GM12878 (cell line): ENCODE data around the gene ODC1. TPM values are rescaled to one million over a fixed set of nuclear protein-coding genes. Genes with fewer than 3 reads are reported as not detected.

Source experiments
- ATAC-seq: fragments of 200-7000 bp; cut with Tn5 transposase; 3 replicates; pipeline ENCODE4 v1.9.1; 2020; ENCODE audit warnings: mild to moderate bottlenecking, moderate library complexity
- BruUV-seq: library from RNA; stranded (reverse); fragments of 400-500 nt; replicated peaks from 2 replicates; lab custom pipeline; 2021; lab: Mats Ljungman, UMichigan
- CTCF ChIA-PET: fragments of 300-600 bp; sonication (Branson Sonifier 250); formaldehyde crosslinking; extraction: SDS; loops from one replicate; lab custom pipeline; 2021; ENCODE audit warnings: inconsistent platforms; lab: Yijun Ruan, JAX
- POLR2A ChIA-PET: fragments of 350-600 bp; formaldehyde crosslinking; extraction: SDS; loops from one replicate; lab custom pipeline; 2021; ENCODE audit warnings: inconsistent platforms; lab: Charles Lee
- RAD21 ChIA-PET: fragments of 300-600 bp; sonication (Branson Sonifier 250); formaldehyde crosslinking; loops from one replicate; lab custom pipeline; 2023; ENCODE audit warnings: antibody characterized with exemption; ENCODE audit not compliant: unreplicated experiment; lab: Charles Lee
- SMC1A ChIA-PET: fragments of 300-600 bp; sonication (Branson Sonifier 250); formaldehyde crosslinking; loops from one replicate; lab custom pipeline; 2023; ENCODE audit not compliant: unreplicated experiment, uncharacterized antibody; lab: Charles Lee
- DNase-seq: peaks from one replicate; pipeline ENCODE4 v3.0.0-alpha.2; 2011; ENCODE audit warnings: low read depth, low spot score
- FAIRE-seq: peaks from 3 replicates; lab custom pipeline; 2011; peaks lifted over from hg19 to GRCh38; lab: Jason Lieb, UNC
- H2AFZ ChIP-seq: 2 replicates; pipeline ENCODE4 v1.6.0; 2011; ENCODE audit warnings: low read depth, low read length, control low read depth; ENCODE audit not compliant: control insufficient read depth
- H3K27ac ChIP-seq: 2 replicates; pipeline ENCODE4 v1.5.1; 2011; ENCODE audit warnings: control low read depth; ENCODE audit not compliant: control insufficient read depth, insufficient read depth
- H3K27me3 ChIP-seq, 2 experiments: replicated peaks in 1 of 2; 2 replicates each; pipeline versions ENCODE4 v1.6.0 to v1.6.1; 2011; ENCODE audit warnings: low read length in 1 of 2; ENCODE audit not compliant: control insufficient read depth in 2 of 2, insufficient read depth in 2 of 2
- H3K36me3 ChIP-seq, 2 experiments: 2 replicates each; pipeline ENCODE4 v1.5.1; 2011; ENCODE audit warnings: low read length in 1 of 2; ENCODE audit not compliant: control insufficient read depth in 2 of 2, insufficient read depth in 2 of 2
- H3K4me1 ChIP-seq: 2 replicates; pipeline ENCODE4 v1.6.1; 2011; ENCODE audit warnings: mild to moderate bottlenecking, low read length, moderate library complexity, mixed read lengths; ENCODE audit not compliant: control insufficient read depth, insufficient read depth
- H3K4me2 ChIP-seq: 2 replicates; pipeline ENCODE4 v1.6.0; 2011; ENCODE audit warnings: control low read depth; ENCODE audit not compliant: control insufficient read depth, insufficient read depth
- H3K4me3 ChIP-seq: fragments of 200-600 bp; sonication (generic); 2 replicates; pipeline ENCODE4 v1.5.1; 2016
- H3K79me2 ChIP-seq: 2 replicates; pipeline ENCODE4 v1.6.0; 2011; ENCODE audit warnings: low read length; ENCODE audit not compliant: control insufficient read depth, insufficient read depth
- H3K9ac ChIP-seq: 2 replicates; pipeline ENCODE4 v1.8.0; 2011; ENCODE audit warnings: low read length, control low read depth, mixed read lengths; ENCODE audit not compliant: control insufficient read depth, insufficient read depth
- H3K9me3 ChIP-seq: replicated peaks from 3 replicates; pipeline ENCODE4 v1.5.1; 2011; ENCODE audit warnings: mild to moderate bottlenecking, low read length; ENCODE audit not compliant: control insufficient read depth, insufficient read depth
- H4K20me1 ChIP-seq: 2 replicates; pipeline ENCODE4 v1.6.0; 2011; ENCODE audit not compliant: control insufficient read depth, insufficient read depth
- CEBPB ChIP-seq, 2 experiments: fragments of 150-350 bp in 1 of 2; IDR thresholded peaks; 2 replicates each; pipeline ENCODE4 v1.6.1; 2012 to 2014; ENCODE audit warnings: low read depth in 2 of 2, low read length in 2 of 2, borderline replicate concordance in 1 of 2, inconsistent platforms in 1 of 2
- JUND ChIP-seq: IDR thresholded peaks from 2 replicates; pipeline ENCODE4 v1.6.1; 2012; ENCODE audit warnings: low read depth, mild to moderate bottlenecking, low read length, improper control_type of control experiment, moderate library complexity
- KAT2A ChIP-seq: conservative IDR thresholded peaks from 2 replicates; pipeline ENCODE4 v1.6.1; 2011; ENCODE audit warnings: low read depth, low read length; ENCODE audit not compliant: control insufficient read depth
- MEF2B ChIP-seq: fragments of 450-650 bp; IDR thresholded peaks from 2 replicates; pipeline ENCODE4 v1.6.1; 2018; ENCODE audit warnings: mild to moderate bottlenecking, moderate library complexity; ENCODE audit not compliant: partially characterized antibody, poor library complexity, severe bottlenecking
- POLR2AphosphoS5 ChIP-seq: IDR thresholded peaks from 2 replicates; pipeline ENCODE4 v1.6.1; 2011; ENCODE audit warnings: mild to moderate bottlenecking, low read length, inconsistent platforms
- RELB ChIP-seq: fragments of 450-650 bp; IDR thresholded peaks from 2 replicates; pipeline ENCODE4 v1.6.1; 2017; ENCODE audit warnings: low read depth, mild to moderate bottlenecking, moderate library complexity
- SMC3 ChIP-seq: IDR thresholded peaks from 2 replicates; pipeline ENCODE4 v1.6.1; 2011; ENCODE audit warnings: low read length, improper control_type of control experiment, borderline replicate concordance
- TARDBP ChIP-seq: IDR thresholded peaks from 2 replicates; pipeline ENCODE4 v1.6.1; 2016; ENCODE audit warnings: borderline replicate concordance
- ZBED1 ChIP-seq: IDR thresholded peaks from 2 replicates; pipeline ENCODE4 v1.6.1; 2016; ENCODE audit warnings: borderline replicate concordance
- WGBS: methylation state at CpG from one replicate; pipeline ENCODE4 v1.1.6; 2016; ENCODE audit warnings: low lambda C conversion rate; ENCODE audit not compliant: insufficient replicate concordance, insufficient coverage; ENCODE audit errors: missing lambda C conversion rate; 5-methylcytosine and 5-hydroxymethylcytosine counted together
- in situ Hi-C: fragments of 300-500 bp; cut with MboI; formaldehyde crosslinking; loops from 9 replicates; pipeline ENCODE4 v1.14.3; 2018; ENCODE audit warnings: mixed read lengths
- intact Hi-C: fragments of 100-400 bp; cut with micrococcal nuclease; formaldehyde crosslinking; loops from one replicate; pipeline ENCODE4 v1.14.2; 2022; ENCODE audit not compliant: unreplicated experiment
- polyA plus RNA-seq, 11 experiments: library from polyadenylated mRNA; depleted of rRNA in 4 of 11; unstranded in 6 of 11; stranded (reverse) in 5 of 11; fragments of >200 nt; fragmentation: Nextera tagmentation in 4 of 11; fragmentation: Illumina TruSeq in 1 of 11; extraction: Ambion mirVana in 4 of 11; extraction: Trizol in 1 of 11; gene quantifications; 1 replicate in 1 of 11; 2 replicates in 10 of 11; pipeline versions ENCODE4 v1.2.1 to v1.2.3, GENCODE V29; 2011 to 2016; ENCODE audit warnings: inconsistent platforms in 2 of 11, missing spikeins in 2 of 11, low read depth in 1 of 11
- total RNA-seq, 4 experiments: library from RNA; depleted of rRNA in 3 of 4; stranded (reverse); fragments of >200 nt in 3 of 4; fragmentation: Illumina TruSeq in 1 of 4; extraction: Trizol in 1 of 4; gene quantifications; 2 replicates each; pipeline versions ENCODE4 v1.2.1 to v1.2.3, GENCODE V29; 2013 to 2021
- TF ChIP-seq, protein P1 (sequence below): IDR thresholded peaks from 2 replicates; pipeline ENCODE4 v1.6.1; 2012; ENCODE audit warnings: mild to moderate bottlenecking, low read depth, low read length
- TF ChIP-seq, protein P2 (sequence below): fragments of 150-350 bp; IDR thresholded peaks from 2 replicates; pipeline ENCODE4 v1.6.1; 2014; ENCODE audit warnings: mild to moderate bottlenecking, low read depth, low read length
- TF ChIP-seq, protein P3 (sequence below): IDR thresholded peaks from 2 replicates; pipeline ENCODE4 v1.6.1; 2012; ENCODE audit warnings: low read depth, low read length, improper control_type of control experiment

Gene ODC1
- total and polyA plus RNA-seq, 10 of the 15 experiments (the other 5 are each of a cell fraction or from before 2014, with no cell fraction given), result 68.5 to 441 (median 340) TPM

- TF ChIP-seq, protein P1, sequence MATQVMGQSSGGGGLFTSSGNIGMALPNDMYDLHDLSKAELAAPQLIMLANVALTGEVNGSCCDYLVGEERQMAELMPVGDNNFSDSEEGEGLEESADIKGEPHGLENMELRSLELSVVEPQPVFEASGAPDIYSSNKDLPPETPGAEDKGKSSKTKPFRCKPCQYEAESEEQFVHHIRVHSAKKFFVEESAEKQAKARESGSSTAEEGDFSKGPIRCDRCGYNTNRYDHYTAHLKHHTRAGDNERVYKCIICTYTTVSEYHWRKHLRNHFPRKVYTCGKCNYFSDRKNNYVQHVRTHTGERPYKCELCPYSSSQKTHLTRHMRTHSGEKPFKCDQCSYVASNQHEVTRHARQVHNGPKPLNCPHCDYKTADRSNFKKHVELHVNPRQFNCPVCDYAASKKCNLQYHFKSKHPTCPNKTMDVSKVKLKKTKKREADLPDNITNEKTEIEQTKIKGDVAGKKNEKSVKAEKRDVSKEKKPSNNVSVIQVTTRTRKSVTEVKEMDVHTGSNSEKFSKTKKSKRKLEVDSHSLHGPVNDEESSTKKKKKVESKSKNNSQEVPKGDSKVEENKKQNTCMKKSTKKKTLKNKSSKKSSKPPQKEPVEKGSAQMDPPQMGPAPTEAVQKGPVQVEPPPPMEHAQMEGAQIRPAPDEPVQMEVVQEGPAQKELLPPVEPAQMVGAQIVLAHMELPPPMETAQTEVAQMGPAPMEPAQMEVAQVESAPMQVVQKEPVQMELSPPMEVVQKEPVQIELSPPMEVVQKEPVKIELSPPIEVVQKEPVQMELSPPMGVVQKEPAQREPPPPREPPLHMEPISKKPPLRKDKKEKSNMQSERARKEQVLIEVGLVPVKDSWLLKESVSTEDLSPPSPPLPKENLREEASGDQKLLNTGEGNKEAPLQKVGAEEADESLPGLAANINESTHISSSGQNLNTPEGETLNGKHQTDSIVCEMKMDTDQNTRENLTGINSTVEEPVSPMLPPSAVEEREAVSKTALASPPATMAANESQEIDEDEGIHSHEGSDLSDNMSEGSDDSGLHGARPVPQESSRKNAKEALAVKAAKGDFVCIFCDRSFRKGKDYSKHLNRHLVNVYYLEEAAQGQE, result no peak
- no peak for TF ChIP-seq RELB
- TF ChIP-seq, protein P2, sequence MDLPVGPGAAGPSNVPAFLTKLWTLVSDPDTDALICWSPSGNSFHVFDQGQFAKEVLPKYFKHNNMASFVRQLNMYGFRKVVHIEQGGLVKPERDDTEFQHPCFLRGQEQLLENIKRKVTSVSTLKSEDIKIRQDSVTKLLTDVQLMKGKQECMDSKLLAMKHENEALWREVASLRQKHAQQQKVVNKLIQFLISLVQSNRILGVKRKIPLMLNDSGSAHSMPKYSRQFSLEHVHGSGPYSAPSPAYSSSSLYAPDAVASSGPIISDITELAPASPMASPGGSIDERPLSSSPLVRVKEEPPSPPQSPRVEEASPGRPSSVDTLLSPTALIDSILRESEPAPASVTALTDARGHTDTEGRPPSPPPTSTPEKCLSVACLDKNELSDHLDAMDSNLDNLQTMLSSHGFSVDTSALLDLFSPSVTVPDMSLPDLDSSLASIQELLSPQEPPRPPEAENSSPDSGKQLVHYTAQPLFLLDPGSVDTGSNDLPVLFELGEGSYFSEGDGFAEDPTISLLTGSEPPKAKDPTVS, result no peak
Measured at GRCh38 chr2:10493075-10493633, 45.0 kb upstream of the ODC1 start (continued).

GRCh38 chr2:10490806-10491291 is 42.7 kb upstream of the ODC1 start:
- H3K4me2 ChIP-seq, result no peak overlapping the region
- CTCF ChIA-PET, result no interaction called here
- RAD21 ChIA-PET, result no interaction called here
- H3K9me3 ChIP-seq, result no peaks in the 10 kb centered on the region; the same call in 2 of the 3 replicates
- ATAC-seq (no peak), FAIRE-seq (no peak), DNase-seq (no peak)
- SMC1A ChIA-PET, result no interaction called here
- H2AFZ ChIP-seq, result no peak overlapping the region
- H3K27ac ChIP-seq, result no peak overlapping the region
- H4K20me1 ChIP-seq, result no peaks in the 10 kb centered on the region
- intact Hi-C loops, result no loop called here
- BruUV-seq, result no TSS peak
- in situ Hi-C loops, result no loop called here
- no peaks in the 10 kb centered on the region for H3K36me3 ChIP-seq
- WGBS, result 66% methylated on average over 8 of the region's 8 CpGs
- H3K27me3 ChIP-seq, result no peaks in the 10 kb centered on the region
- H3K4me1 ChIP-seq, result peaks cover 10% of the 10 kb centered on the region
- no peak overlapping the region for H3K4me3 ChIP-seq
- POLR2A ChIA-PET, result no interaction called here
- H3K9ac ChIP-seq, result no peak overlapping the region
- no peaks in the 10 kb centered on the region for H3K79me2 ChIP-seq
- TF ChIP-seq, protein P3, sequence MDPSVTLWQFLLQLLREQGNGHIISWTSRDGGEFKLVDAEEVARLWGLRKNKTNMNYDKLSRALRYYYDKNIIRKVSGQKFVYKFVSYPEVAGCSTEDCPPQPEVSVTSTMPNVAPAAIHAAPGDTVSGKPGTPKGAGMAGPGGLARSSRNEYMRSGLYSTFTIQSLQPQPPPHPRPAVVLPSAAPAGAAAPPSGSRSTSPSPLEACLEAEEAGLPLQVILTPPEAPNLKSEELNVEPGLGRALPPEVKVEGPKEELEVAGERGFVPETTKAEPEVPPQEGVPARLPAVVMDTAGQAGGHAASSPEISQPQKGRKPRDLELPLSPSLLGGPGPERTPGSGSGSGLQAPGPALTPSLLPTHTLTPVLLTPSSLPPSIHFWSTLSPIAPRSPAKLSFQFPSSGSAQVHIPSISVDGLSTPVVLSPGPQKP, result no peak
- TF ChIP-seq MEF2B (no peak), CEBPB (IDR thresholded peaks at IDR 0.05; ENCODE audit: borderline replicate concordance in 1 of 2, low read depth in 2 of 2, low read length in 2 of 2) (no peak), RELB (no peak), SMC3 (no peak), POLR2AphosphoS5 (no peak), TARDBP (no peak), ZBED1 (no peak), JUND (no peak), KAT2A (no peak)
